Activated gamma-delta T cell (primary cell): ENCODE measurements around the gene GNGT2.
A peak's percentile ranks its signal among the peaks of the same experiment; 100 is the strongest.

ENCODE experiments used
- DNase-seq: peaks from one replicate; lab custom pipeline; 2025; lab: John Stamatoyannopoulos, UW
- total RNA-seq, 2 donors: gene quantifications; one replicate each; lab custom pipeline; 2026; lab: John Stamatoyannopoulos, UW

Gene GNGT2
- 3.1 to 6.7 reads per million in 2 donors for total RNA-seq

DNA sequence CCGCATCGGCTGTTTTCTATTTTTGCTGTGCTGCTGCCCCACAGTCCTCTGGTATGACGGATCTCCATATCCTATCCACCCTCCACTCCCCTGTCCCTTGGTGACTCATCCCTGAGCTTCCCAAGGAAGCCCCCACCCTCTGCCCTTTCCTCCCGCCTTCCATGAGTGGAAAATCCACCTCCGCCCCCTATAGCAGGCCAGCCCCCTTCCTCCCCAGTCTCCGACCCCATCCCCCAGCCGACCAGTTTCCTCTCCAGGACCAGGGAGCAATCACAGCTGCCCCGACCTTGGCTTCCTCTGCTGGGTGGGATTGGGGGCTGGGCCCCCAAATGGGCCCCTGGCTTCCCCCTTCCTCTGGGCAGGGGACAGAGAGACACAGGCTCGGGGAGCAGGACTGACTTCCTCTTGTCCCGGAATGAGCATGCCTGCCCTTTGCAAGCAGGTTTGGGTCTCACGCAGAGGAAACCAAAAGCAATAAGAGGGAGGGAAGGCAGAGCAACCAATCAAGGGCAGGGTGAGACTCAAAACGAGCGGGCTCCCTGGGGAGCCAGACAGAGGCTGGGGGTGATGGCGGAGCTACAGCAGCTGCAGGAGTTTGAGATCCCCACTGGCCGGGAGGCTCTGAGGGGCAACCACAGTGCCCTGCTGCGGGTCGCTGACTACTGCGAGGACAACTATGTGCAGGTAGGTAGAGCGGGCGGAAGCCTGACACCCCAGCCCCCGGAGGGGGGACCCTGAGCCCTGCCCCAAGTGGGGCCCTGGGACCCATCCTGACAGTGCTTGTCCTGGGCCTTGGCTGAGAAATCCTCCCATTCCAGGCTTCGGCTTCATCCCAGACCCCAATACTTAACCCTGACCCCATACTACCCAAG lies at the start of gene GNGT2, which contains the start of gene ABI3:
Gene GNGT2 (minus strand): TSS at position 417 of the 872 bp plus-strand sequence. CDS start 3,152 bp downstream, outside the sequence.
Gene ABI3 (plus strand): TSS at position 550 of the 872 bp plus-strand sequence. CDS start 18 bp downstream, at position 568.
- DNase-seq = no peak

DNA sequence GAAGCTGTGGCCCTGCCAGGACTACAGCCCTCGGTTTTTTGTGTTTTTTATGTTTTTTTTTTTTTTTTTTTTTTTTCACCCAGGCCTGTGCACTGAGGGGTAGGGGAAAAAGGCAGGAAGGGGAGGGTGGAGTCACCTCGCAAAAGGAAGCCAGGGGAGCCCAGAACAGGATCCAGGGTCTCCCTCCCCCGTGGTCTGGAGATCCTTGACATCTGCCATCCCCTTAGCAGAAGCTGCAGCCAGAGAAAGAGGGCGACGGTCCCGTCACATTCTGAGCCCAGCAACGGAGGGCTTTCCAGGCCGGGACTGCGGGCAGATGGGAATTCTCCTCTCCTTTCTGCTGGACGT lies 49.3 kb upstream of the GNGT2 start:
- DNase-seq = no peak

DNA sequence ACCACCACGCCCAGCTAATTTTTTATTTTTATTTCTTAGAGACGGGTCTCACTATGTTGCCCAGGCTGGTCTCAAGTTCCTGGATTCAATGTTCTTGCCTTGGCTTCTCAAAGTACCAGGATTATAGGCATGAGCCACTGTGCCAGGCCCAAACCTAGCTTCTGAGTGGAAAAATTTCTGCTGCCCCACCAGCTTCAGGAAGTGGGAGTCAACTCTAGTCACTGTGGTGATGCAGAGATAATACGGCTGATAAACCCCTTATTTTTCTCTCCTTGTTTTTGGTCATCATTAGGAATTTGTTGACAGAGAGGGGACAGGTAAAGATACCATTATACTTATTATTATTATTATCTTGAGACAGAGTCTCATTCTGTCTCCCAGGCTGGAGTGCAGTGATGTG lies 48.0 kb upstream of the GNGT2 start:
- DNase-seq = no peak

DNA sequence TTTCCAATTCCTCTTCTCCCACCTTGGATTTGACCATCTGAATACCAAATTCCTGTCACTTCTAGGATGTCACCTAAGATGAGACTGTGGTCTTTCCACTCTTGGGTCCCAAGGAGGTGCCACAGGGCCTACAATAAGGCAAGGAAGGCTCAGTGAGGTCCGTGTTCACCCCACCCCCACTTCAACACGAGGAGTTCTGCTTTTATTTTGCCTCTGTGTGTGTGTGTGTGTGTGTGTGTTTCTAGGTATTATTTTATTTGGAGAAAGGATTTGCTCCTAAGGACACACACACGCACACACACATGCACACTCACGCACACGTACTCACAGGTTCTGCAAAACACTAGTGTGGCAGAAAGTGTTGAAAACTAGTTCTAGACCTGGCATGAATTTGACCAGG lies 44.8 kb upstream of the GNGT2 start:
- DNase-seq = no peak

DNA sequence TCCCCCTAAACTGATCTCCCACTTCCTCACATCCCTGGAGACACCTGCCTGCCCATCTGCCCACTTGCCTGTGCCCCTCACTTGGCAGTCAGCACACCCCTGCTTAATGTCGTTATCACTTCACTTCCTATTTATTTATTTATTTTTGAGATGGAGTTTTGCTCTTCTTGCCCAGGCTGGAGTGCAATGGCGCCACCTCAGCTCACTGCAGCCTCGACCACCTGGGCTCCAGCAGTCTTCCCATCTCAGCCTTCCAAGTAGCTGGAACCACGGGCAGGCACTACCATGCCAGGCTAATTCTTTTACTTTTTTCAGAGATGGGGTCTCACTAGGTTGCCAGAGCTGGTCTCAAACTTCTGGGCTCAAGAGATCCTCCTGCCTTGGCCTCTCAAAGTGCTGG lies 43.7 kb upstream of the GNGT2 start:
- no peak for DNase-seq

DNA sequence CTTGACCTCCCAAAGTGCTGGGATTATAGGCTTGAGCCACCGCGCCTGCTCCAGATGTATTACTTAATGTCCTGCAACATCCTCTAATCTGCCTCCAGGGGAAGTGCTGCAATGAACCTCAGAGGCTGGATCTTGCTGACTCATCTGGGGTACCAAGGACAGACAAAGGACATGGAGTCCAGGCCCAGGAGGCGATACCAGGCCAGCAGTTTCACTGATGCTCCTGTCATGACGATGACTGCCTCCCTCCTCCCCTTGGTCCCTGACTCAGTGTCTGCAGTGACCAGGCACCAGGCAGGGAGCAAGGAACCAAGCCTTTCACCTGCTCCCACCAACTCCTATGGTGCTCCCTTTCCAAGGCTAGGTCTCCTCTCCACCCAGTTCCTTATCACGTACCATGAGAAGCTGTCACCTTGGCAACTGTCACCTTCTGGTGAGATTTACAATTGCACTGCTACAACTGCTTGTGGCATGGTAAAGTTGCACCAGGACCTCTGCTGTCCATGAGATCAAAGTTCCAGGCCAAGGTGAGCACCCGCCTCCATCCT lies 41.8 kb upstream of the GNGT2 start:
- DNase-seq = no peak

DNA sequence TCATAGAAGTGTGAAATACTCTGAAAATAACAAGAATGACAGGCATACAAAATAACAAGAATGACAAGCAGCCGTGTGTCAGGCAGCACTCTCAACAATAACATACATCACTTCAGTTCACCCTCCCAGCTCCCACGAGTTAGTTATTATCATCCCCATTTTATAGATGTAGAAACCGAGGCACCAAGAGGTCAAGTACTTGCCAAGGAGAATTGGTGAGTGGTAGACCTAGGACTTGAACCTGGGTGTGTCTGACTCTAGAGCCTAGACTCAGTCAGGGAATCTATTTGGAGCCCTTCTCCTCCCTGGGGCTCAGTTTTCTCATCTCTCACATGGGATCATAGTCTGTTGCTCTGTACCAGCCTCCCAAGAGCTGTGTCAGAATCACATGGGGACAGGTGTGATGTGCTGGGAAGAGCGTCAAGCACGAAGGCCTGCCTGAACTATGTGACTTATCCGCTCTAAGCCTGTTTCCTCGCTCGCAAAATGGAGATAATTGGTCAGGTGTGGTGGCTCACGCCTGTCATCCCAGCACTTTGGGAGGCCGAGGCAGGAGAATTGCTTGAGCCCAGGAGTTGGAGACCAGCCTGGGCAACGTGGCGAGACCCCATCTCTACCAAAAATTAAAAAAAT lies 39.6 kb upstream of the GNGT2 start:
- no peak for DNase-seq

DNA sequence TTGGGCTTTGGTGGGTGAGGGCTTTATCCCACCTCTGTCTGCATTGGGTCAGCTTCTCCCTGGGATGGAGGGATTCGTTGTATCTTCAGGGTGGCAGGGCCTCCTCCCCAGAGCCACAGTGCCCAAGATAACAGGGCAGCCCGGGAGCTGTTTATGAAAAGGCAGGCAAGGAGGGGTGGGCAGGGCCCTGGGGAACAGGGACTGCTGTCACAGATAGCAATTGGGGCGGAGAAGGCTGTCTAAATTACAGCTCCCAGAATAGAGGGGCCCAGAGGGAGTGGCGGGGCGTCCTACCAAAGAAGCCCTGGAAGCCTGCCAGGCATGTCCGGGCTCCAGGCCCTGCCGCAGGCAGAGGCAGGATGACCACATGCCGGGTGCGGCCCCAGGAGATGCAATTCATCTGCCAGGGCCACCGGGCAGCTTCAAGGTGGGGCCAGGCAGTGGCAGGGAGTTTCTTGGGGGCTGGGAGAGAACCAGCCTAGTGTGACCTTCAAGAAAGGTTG lies 39.0 kb upstream of the GNGT2 start:
- DNase-seq = no peak

DNA sequence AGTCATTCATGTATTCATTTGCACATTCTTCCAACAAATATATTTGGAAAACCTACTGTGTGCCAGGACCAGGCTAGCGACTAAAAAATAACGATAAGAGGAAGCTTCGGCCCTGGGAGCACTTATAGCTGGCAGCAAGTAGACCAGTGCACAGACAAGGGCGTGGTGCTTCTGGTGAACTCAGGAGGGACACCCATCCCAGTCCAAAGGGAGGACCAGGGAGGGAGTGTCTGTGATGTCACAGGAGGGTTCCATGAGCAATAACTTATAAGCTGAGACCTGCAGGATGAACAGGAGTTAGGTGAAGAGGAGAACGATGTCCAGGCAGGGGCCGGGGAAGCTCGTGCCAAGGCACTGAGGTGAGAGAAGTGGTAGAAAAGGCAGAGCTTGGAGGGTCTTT lies 37.6 kb upstream of the GNGT2 start:
- no peak for DNase-seq

DNA sequence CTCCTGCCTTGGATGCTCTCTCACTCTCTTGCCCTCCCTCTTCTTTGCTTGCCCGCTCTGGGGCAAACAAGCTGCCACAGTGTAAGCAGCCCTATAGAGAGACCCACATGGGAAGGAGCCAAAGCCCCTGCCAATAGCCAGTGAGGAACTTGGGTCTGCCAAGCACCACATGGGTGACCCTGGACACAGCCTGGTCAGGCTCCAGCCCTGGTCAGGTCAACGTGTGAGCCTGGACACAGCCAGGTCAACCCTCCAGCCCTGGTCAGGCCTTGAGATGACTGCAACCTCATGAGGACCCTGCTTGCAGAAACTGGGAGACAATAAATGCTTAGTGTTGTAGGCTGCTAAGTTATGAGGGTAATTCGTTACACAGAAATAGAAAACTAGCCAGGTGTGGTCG lies 34.5 kb upstream of the GNGT2 start:
- no peak for DNase-seq

DNA sequence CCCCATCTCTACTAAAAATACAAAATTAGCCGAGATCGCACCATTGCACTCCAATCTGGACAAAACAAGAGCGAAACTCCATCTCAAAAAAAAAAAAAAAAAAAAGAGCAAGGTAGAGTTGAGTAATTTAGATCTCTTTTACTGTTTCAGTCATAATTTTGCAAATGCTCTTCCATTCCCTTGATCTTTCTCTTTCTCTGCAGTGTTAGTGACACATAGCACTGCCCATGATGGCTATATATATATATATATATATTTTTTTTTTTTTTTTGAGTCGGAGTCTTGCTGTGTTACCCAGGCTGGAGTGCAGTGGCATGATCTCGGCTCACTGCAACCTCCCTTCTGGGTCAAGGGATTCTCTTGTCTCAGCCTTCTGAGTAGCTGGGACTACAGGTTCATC lies 32.4 kb upstream of the GNGT2 start:
- no peak for DNase-seq

DNA sequence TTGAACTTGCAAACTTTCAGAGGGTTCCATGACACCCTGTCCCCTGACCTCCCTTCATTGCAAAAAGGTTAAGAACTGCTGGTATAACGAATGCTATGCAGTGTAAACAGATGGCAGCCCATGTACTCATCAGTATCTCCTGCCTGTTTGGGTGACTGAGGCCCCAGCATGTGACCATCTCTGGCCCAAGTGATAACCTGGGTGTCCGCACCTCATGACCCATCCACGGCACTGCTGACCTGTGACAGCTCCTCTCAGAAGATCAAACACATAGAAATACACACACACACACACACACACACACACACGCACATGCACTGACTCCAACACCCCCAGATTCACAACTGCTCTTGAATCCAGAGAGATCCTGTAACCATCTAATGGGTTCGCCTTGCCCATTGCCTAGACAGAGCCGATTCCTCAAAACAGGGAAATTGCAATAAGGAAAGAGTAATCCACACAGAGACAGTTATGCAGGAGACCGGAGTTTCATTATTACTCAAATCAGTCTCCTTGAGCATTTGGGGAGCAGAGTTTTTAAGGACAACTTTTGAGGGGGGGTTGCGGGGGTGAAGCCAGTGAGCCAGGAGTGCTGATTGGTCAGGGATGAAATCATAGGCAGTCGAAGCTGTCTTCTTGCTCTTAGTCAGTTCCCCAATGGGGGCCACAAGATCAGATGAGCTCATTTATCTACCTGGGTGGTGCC lies 31.5 kb upstream of the GNGT2 start:
- DNase-seq = no peak

DNA sequence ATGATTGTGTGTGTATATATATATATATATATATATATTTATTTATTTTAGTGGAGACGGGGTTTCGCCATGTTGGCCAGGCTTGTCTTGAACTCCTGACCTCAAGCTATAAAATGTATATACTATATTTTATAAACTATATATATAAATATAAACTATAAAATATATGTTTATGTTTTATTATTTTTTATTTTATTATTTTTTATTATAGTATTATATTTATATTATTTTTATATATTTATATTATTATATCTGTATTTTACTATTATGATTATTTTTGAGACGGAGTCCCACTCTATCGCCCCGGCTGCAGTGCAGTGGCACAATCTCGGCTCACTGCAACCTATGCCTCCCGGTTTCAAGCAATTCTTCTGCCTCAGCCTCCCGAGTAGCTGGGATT lies 30.7 kb upstream of the GNGT2 start:
- DNase-seq = no peak

DNA sequence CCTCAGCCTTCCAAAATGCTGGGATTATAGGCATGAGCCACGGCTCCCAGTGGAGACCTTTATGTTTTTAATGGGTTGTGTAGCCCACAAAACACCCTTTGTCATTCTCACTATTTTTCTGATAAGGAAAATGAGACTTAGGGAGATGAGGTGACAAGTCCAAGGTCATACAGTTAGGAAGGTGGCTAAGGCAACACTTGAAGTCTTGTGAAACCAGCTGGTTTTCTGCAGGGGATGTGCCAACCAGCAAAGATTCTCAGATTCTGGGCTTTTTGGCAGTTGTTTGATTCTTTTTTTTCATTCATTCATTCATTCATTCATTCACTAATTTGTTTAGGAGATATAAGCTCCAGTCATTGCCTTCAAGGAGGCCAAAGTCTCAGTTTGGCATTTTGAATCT lies 30.2 kb upstream of the GNGT2 start:
- DNase-seq = no peak

DNA sequence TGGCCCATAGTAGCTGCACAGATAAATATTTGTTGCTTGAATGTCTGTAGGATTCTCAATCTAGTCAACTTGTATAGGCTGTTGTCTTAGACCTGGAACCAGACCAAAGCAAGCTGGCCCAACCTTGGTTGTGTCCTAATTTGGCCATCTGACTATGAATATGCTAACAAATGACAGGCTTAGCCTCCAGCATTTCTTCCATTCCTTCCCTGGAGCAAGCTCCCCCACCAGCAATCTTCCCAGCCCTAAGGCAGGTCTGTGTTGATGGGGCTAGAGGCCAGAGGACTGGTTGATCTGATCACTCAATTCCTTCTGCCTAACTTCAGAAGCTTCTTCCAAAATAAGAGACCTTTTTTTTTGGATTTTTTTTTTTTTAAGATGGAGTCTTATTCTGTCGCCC lies 29.6 kb upstream of the GNGT2 start:
- no peak for DNase-seq

DNA sequence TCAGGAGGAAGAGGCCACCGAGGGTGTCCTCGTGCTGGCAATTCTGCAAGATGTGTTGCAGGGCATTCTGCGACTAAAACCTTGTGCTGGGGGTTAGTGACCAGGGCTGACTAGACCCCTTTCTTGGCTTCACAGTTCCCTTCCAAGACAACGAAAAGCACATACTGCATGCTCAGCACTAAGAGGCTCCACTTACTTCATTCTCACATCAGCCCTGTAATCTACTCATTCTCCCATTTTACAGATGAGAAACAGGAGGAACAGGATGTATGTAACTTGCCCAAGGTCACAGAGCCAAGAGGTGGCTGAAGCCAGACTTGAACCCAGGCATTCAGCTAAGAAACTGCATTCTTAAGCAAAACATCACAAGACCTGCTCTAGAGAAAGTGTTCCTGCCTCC lies 25.5 kb upstream of the GNGT2 start:
- DNase-seq = no peak

DNA sequence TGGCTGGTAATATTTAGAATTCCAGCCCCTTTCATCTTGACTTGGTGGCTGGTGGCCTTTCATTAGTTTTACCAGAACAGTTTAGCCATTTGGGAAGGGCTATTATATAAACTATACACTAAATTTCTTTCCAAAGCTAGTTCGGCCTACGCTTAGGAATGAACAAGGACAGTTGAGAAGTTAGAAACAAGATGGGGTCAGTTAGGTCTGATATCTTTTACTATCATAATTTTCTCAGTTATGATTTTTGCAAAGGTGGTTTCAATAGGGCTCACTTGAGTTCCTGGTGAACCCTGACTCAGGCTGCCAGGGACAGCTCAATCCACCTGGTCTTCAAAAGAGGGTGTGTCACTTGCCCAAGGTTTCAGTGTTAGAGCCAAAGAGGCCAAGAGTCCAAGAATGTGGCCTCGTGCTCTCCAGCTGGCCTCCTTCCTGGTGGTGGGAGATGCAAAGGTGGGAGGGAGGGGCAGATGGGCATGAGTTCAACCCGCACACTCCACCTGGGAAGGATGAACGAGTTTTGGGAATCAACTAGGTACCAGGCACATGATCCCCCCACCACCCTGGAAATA lies 24.2 kb upstream of the GNGT2 start:
- no peak for DNase-seq

DNA sequence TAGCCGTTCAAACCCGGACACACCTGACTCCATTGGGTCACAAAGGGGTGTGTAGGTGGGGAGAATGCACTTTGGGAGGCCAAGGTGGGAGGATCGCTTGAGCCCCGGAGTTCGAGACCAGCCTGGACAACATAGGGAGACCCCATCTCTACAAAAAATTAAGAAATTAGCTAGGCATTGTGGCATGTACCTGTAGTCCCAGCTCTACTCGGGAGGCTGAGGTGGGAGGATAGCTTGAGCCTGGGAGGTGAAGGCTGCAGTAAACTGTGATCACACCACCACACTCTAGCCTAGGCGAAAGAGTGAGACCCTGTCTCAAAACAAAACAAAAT lies 21.2 kb upstream of the GNGT2 start:
- no peak for DNase-seq

DNA sequence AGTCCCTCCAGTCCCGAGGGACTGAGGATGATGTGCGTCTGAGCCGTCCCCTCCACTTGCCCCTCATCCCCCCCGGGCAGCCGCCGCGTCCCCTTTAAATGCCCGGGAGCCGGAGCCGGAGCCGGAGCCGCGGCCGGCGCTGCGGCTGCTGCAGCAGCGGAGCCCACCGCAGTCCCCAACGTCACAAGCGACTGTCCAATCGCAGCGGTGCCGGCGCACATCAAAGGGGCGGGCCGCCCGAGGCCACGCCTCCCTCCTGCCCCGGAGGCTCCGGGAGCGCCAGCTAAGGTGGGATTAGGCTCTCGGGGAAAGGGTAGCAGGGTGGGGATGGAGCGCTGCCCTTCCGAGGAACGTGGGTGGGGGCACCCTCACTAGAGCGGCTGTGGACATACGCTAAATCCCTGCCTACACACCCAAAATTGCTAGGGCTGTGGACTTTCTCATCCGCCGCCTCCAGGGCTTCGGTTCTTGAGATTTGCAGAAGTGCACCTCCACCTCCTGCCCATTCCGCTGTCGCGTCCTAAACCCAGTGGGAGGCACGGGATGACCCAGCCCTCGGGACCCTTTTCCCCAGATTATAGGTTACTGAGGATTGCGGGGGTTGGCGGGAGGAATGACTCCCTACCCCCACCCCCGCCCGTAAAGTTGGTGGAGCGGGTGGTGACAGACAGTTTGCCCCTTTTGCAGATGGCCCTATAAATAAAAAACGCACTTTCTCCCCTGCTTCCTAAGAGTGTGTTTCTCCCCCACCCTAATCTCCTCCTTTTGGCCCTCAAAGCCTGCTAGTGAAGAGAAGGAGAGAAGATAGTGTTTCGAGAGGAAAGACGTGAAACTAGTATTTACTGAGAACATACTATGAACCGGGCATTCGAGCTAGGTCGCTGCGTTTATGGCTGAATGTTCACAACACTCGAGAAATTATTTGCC lies 20.5 kb upstream of the GNGT2 start, which contains the start of gene PHOSPHO1:
Gene PHOSPHO1 (minus strand): TSS at position 152 of the 927 bp plus-strand sequence. CDS start 4,096 bp downstream, outside the sequence.
- DNase-seq = peak; percentile 79

DNA sequence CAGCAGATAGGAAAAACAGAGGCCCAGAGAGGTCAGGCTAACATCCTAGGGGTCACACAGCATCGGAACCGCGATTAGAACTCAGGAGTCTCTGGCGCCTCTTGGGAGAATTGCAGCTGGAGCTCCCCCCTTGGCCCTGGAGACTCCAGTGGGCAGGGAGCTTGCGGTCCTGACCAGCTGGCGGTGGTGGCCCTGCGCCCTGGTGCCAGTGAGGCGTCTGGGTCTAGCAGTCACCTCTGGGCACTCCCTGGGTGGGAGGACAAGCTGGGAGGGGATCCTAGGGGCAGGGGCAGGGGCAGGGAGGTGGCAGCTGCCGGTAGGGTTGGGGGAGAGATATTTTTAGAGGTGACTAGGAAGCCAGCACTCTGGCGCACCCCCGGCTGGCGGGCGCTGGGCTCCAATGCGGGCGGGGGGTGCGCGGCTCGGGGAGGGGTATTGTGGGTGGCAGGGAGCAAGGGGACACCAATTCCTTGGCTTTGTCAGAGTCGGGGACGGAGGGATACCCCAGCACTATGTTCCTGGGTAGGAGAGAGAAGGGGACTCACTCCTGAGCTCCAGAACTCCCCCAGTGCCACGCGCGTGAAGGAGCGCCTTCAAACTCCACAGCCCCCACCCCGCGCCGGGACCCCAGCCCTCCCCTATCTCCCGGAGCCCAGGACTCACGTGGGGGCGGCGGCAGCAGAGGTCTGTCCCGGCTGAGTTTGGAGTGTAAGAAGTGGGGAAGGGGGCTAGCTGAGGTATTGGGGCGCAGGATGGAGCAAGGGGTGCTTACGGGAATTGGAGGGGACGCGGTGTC lies 19.6 kb upstream of the GNGT2 start:
- no peak for DNase-seq
